T follicular helper cell (primary cell): ENCODE measurements around the gene OOSP3.

Experiments
- DNase-seq: peaks from one replicate; pipeline ENCODE4 v3.0.0-alpha.2; 2020; ENCODE audit warnings: low read depth

The OOSP3 gene

GRCh38 chr11:59943997-59944714, 65.6 kb downstream of the OOSP3 start:
- DNase-seq = no peak

GRCh38 chr11:59944720-59945119, 66.1 kb downstream of the OOSP3 start:
- DNase-seq = no peak
